ENCODE data around the gene FER. TPM values are rescaled to one million over a fixed set of nuclear protein-coding genes. Genes with fewer than 3 reads are reported as not detected.

FER gene
- total and polyA plus RNA-seq, 2 of the 13 experiments (the other 11 are each of a cell fraction or from before 2014, with no cell fraction given) = 7.9 to 29.0 TPM

DNA sequence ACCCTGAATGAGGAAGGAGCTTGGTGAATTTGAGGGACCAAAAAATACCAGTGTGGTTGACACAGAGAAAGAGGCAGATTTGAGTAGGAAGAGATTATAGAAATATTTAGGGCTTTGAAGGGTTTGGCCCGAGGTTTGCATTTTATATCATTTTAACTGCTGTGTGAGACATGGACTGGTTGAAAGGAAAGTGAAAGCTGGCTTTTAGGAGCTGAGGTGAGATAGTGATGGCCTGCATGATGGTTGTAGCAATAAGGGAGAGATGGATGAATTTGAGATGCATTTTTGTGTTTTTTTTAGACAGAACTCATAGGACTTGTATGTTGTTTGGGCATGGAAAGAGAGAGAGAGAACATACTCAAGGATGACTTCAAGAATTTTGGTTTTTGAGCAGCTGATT is 21.7 kb downstream of the FER start:
- Histone ChIP-seq H3K4me3 (replicated peaks in 1 of 3; ENCODE audit: insufficient read depth in 1 of 3, low read depth in 2 of 3, low read length in 3 of 3) (no peak overlapping the region), H4K20me1 (ENCODE audit: insufficient read depth, low read length) (no peaks in the 10 kb centered on the region), H3K4me2 (ENCODE audit: low read depth, low read length) (no peak overlapping the region), H3K9me3 (ENCODE audit: low read length) (no peaks in the 10 kb centered on the region), H3K9ac (ENCODE audit: insufficient read depth, low read depth, low read length) (no peak overlapping the region), H2AFZ (ENCODE audit: low read length) (no peak overlapping the region), H3K27ac (ENCODE audit: extremely low read length, insufficient read depth, low read length) (no peak overlapping the region), H3K79me2 (ENCODE audit: insufficient read depth, low read length) (no peaks in the 10 kb centered on the region), H3K4me1 (ENCODE audit: insufficient read depth, low read length) (no peaks in the 10 kb centered on the region), H3K36me3 (replicated peaks in 1 of 2; ENCODE audit: control insufficient read depth in 1 of 2, insufficient read depth in 2 of 2, low read length in 2 of 2) (no peaks in the 10 kb centered on the region), H3K27me3 (ENCODE audit: control insufficient read depth in 1 of 2, insufficient read depth in 2 of 2, low read length in 2 of 2) (no peaks in the 10 kb centered on the region)
- DNase-seq (ENCODE audit: low spot score) (no peak), FAIRE-seq (no peak), ATAC-seq (no peak)
- intact Hi-C loops (cut with micrococcal nuclease; ENCODE audit: unreplicated experiment) (no loop called here), in situ Hi-C loops (cut with HindIII; ENCODE audit: extremely low pct_ligation_motif_present, low pct_unique_long_range_greater_than_20kb) (no loop called here)
- POLR2A ChIA-PET = no interaction called here
- CTCF ChIA-PET (ENCODE audit: low intra/inter-chr PET ratio, low total read pairs) = no interaction called here
- 57% methylated on average over 1 of the region's 1 CpG for WGBS (ENCODE audit: low lambda C conversion rate)
- TF ChIP-seq RFX3 (CRISPR knock-in tag; IDR thresholded peaks at IDR 0.05) = no peak
- TF ChIP-seq ZNF17 (CRISPR knock-in tag; IDR thresholded peaks at IDR 0.05) = no peak
- TF ChIP-seq TBX2 (CRISPR knock-in tag; IDR thresholded peaks at IDR 0.05; ENCODE audit: borderline replicate concordance) = no peak
- TF ChIP-seq DMAP1 (CRISPR knock-in tag; IDR thresholded peaks at IDR 0.05) = no peak
- no TSS peak for BruUV-seq (replicated peaks)

DNA sequence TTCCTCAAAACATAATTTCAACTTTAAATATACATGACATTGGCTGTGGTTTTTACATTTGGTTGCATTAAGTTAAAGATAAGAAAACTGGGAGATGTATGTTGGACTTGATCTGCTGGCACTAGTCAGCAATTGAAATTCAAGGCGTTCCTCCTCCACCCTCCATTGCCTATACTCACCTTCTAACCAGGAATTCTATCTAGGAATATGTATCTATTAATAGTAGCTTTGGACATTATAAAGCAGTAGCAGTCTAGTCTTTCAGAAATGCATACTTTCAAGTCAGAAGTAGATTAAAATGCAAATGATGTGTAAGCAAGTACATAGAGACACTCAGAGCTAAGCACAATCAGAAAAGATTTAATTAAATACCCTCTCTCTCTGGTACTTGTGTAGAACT is 24.9 kb downstream of the FER start:
- H3K4me2 ChIP-seq (ENCODE audit: low read depth, low read length) = no peak overlapping the region
- H4K20me1 ChIP-seq (ENCODE audit: insufficient read depth, low read length) = no peaks in the 10 kb centered on the region
- no peak overlapping the region for H3K9ac ChIP-seq (ENCODE audit: insufficient read depth, low read depth, low read length)
- no peaks in the 10 kb centered on the region for H3K79me2 ChIP-seq (ENCODE audit: insufficient read depth, low read length)
- intact Hi-C loops (cut with micrococcal nuclease; ENCODE audit: unreplicated experiment) = no loop called here
- FAIRE-seq = no peak
- no TSS peak for BruUV-seq (replicated peaks)
- ATAC-seq = no peak
- H3K4me1 ChIP-seq (ENCODE audit: insufficient read depth, low read length) = no peaks in the 10 kb centered on the region
- no peak for DNase-seq (ENCODE audit: low spot score)
- no peak overlapping the region for H3K4me3 ChIP-seq (replicated peaks in 1 of 3; ENCODE audit: insufficient read depth in 1 of 3, low read depth in 2 of 3, low read length in 3 of 3)
- in situ Hi-C loops (cut with HindIII; ENCODE audit: extremely low pct_ligation_motif_present, low pct_unique_long_range_greater_than_20kb) = no loop called here
- POLR2A ChIA-PET = no interaction called here
- H2AFZ ChIP-seq (ENCODE audit: low read length) = no peak overlapping the region
- H3K27ac ChIP-seq (ENCODE audit: extremely low read length, insufficient read depth, low read length) = no peak overlapping the region
- H3K9me3 ChIP-seq (ENCODE audit: low read length) = no peaks in the 10 kb centered on the region
- CTCF ChIA-PET (ENCODE audit: low intra/inter-chr PET ratio, low total read pairs) = no interaction called here
- H3K36me3 ChIP-seq (replicated peaks in 1 of 2; ENCODE audit: control insufficient read depth in 1 of 2, insufficient read depth in 2 of 2, low read length in 2 of 2) = no peaks in the 10 kb centered on the region
- no peaks in the 10 kb centered on the region for H3K27me3 ChIP-seq (ENCODE audit: control insufficient read depth in 1 of 2, insufficient read depth in 2 of 2, low read length in 2 of 2)
- 72% methylated on average over 1 of the region's 1 CpG for WGBS (ENCODE audit: low lambda C conversion rate)
- no peak for TF ChIP-seq ZNF670 (CRISPR knock-in tag; IDR thresholded peaks at IDR 0.05; ENCODE audit: borderline replicate concordance)
- TF ChIP-seq ZSCAN30 (CRISPR knock-in tag; IDR thresholded peaks at IDR 0.05) = no peak
- no peak for TF ChIP-seq ZBTB38 (CRISPR knock-in tag; IDR thresholded peaks at IDR 0.05)
- TF ChIP-seq ZNF772 (CRISPR knock-in tag; IDR thresholded peaks at IDR 0.05) = no peak
- TF ChIP-seq ZNF326 (CRISPR knock-in tag; IDR thresholded peaks at IDR 0.05; ENCODE audit: borderline replicate concordance) = no peak
- TF ChIP-seq FOSL1 (CRISPR knock-in tag; IDR thresholded peaks at IDR 0.05; ENCODE audit: borderline replicate concordance) = no peak
- no peak for TF ChIP-seq ESRRA (CRISPR knock-in tag; IDR thresholded peaks at IDR 0.05; ENCODE audit: low read depth)
- TF ChIP-seq MAFF (IDR thresholded peaks at IDR 0.05; ENCODE audit: low read depth, low read length) = no peak
- TF ChIP-seq ZBTB20 (CRISPR knock-in tag; IDR thresholded peaks at IDR 0.05; ENCODE audit: borderline replicate concordance, low read depth) = no peak
- TF ChIP-seq ARHGAP35 (CRISPR knock-in tag; IDR thresholded peaks at IDR 0.05; ENCODE audit: borderline replicate concordance) = no peak
- no peak for TF ChIP-seq ZNF563 (CRISPR knock-in tag; IDR thresholded peaks at IDR 0.05)
- TF ChIP-seq ZNF230 (CRISPR knock-in tag; IDR thresholded peaks at IDR 0.05) = no peak
- TF ChIP-seq, protein P1, sequence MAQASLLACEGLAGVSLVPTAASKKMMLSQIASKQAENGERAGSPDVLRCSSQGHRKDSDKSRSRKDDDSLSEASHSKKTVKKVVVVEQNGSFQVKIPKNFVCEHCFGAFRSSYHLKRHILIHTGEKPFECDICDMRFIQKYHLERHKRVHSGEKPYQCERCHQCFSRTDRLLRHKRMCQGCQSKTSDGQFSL (CRISPR knock-in tag; IDR thresholded peaks at IDR 0.05) = no peak
- TF ChIP-seq, protein P2, sequence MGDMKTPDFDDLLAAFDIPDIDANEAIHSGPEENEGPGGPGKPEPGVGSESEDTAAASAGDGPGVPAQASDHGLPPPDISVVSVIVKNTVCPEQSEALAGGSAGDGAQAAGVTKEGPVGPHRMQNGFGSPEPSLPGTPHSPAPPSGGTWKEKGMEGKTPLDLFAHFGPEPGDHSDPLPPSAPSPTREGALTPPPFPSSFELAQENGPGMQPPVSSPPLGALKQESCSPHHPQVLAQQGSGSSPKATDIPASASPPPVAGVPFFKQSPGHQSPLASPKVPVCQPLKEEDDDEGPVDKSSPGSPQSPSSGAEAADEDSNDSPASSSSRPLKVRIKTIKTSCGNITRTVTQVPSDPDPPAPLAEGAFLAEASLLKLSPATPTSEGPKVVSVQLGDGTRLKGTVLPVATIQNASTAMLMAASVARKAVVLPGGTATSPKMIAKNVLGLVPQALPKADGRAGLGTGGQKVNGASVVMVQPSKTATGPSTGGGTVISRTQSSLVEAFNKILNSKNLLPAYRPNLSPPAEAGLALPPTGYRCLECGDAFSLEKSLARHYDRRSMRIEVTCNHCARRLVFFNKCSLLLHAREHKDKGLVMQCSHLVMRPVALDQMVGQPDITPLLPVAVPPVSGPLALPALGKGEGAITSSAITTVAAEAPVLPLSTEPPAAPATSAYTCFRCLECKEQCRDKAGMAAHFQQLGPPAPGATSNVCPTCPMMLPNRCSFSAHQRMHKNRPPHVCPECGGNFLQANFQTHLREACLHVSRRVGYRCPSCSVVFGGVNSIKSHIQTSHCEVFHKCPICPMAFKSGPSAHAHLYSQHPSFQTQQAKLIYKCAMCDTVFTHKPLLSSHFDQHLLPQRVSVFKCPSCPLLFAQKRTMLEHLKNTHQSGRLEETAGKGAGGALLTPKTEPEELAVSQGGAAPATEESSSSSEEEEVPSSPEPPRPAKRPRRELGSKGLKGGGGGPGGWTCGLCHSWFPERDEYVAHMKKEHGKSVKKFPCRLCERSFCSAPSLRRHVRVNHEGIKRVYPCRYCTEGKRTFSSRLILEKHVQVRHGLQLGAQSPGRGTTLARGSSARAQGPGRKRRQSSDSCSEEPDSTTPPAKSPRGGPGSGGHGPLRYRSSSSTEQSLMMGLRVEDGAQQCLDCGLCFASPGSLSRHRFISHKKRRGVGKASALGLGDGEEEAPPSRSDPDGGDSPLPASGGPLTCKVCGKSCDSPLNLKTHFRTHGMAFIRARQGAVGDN (CRISPR knock-in tag; IDR thresholded peaks at IDR 0.05) = no peak

Measured in HepG2 (cell line).